ENCODE results near the gene PHAF1. TPM values are rescaled to one million over a fixed set of nuclear protein-coding genes. Genes with fewer than 3 reads are reported as not detected.

PHAF1 gene
- total and polyA plus RNA-seq, 9 of the 15 experiments (the other 6 are each of a cell fraction or from before 2014, with no cell fraction given), result 5.1 to 25.4 (median 13.8) TPM

DNA sequence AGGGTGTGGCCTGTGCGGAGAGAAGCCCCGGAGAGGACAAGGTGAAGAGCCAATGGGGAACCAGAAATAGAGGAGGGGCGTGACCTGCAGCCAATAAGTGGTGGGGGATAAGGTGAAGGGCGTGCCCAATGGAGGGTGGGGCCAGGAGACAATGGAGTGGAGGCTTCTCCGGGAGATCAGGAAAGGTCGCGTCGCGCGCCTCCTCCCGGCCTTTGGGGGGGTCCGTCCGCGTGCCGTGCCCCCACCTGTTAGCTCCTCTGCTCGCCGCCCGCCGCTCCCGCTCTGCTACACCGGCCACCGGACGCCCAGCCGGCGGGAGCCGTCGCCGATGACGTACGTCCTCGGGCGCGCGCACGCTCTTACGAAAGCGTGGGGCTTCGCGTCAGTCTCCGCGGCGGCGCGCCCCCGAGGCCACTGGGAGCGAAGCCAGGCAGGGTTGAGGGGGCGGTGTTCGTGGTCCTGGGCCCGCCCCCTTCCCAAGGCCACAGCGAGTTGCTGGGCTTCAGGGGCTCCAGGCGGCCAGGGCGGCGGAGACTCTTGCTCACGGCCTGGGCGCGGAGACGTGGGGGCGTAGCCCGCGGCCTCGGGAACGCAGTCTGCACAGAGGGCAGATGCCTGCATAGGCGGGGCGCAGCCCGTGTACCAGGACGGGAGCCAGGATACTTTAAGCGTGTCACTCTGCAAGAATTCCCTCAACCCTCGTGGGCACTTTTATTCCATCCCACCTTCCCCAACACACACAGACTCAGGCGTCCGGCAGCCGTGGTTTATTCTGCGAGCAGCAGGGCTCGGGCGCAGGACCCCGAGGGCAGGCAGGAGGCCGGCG lies 74.1 kb downstream of the PHAF1 start, which contains the start of gene MATCAP1 (continued):
- TF ChIP-seq RERE (CRISPR knock-in tag; IDR thresholded peaks at IDR 0.05; ENCODE audit: borderline replicate concordance), result no peak
- TF ChIP-seq, protein P1, sequence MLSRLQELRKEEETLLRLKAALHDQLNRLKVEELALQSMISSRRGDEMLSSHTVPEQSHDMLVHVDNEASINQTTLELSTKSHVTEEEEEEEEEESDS (CRISPR knock-in tag; IDR thresholded peaks at IDR 0.05), result no peak
- no peak for TF ChIP-seq PTBP1 (IDR thresholded peaks at IDR 0.05; ENCODE audit: low read depth, low read length)
- TF ChIP-seq CC2D1A (IDR thresholded peaks at IDR 0.05), result no peak
- TF ChIP-seq IRF2 (CRISPR knock-in tag; IDR thresholded peaks at IDR 0.05), result no peak
- no peak for TF ChIP-seq ETV5 (CRISPR knock-in tag; IDR thresholded peaks at IDR 0.05; ENCODE audit: low read depth)
- no peak for TF ChIP-seq NR2C2 (CRISPR knock-in tag; IDR thresholded peaks at IDR 0.05)
- TF ChIP-seq NR2C2 (tag; IDR thresholded peaks at IDR 0.05), result no peak
- TF ChIP-seq SRSF1 (IDR thresholded peaks at IDR 0.05; ENCODE audit: low read depth, low read length), result no peak
- TF ChIP-seq CTBP1 (IDR thresholded peaks at IDR 0.05; ENCODE audit: borderline replicate concordance), result peak; percentile 79
- peak; percentile 59; the same call in 1 of the 2 replicates for TF ChIP-seq GABPB1 (CRISPR knock-in tag; IDR thresholded peaks at IDR 0.05)
- no peak for TF ChIP-seq HNRNPL (IDR thresholded peaks at IDR 0.05; ENCODE audit: low read depth, low read length)
- no peak for TF ChIP-seq CREB3 (tag; conservative IDR thresholded peaks at IDR 0.05; ENCODE audit: low read depth)
- peak; percentile 5; the same call in 1 of the 2 replicates for TF ChIP-seq BHLHE40 (IDR thresholded peaks at IDR 0.05; ENCODE audit: low read length)
- TF ChIP-seq, protein P2, sequence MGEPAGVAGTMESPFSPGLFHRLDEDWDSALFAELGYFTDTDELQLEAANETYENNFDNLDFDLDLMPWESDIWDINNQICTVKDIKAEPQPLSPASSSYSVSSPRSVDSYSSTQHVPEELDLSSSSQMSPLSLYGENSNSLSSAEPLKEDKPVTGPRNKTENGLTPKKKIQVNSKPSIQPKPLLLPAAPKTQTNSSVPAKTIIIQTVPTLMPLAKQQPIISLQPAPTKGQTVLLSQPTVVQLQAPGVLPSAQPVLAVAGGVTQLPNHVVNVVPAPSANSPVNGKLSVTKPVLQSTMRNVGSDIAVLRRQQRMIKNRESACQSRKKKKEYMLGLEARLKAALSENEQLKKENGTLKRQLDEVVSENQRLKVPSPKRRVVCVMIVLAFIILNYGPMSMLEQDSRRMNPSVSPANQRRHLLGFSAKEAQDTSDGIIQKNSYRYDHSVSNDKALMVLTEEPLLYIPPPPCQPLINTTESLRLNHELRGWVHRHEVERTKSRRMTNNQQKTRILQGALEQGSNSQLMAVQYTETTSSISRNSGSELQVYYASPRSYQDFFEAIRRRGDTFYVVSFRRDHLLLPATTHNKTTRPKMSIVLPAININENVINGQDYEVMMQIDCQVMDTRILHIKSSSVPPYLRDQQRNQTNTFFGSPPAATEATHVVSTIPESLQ (CRISPR knock-in tag; IDR thresholded peaks at IDR 0.05), result no peak
- no peak for TF ChIP-seq RAD21 (CRISPR knock-in tag; conservative IDR thresholded peaks at IDR 0.05 in 1 of 2, IDR thresholded peaks at IDR 0.05 in 1 of 2)
- TF ChIP-seq ZNF586 (CRISPR knock-in tag; conservative IDR thresholded peaks at IDR 0.05), result no peak
- no peak for TF ChIP-seq BCL6 (CRISPR knock-in tag; IDR thresholded peaks at IDR 0.05)
- TF ChIP-seq KDM4B (IDR thresholded peaks at IDR 0.05; ENCODE audit: borderline replicate concordance in 2 of 2, low read depth in 1 of 2), result no peak
- TF ChIP-seq STAG1 (CRISPR knock-in tag; IDR thresholded peaks at IDR 0.05; ENCODE audit: borderline replicate concordance), result no peak

All from K562 (cell line).